Colonic mucosa (tissue), 4 donors: ENCODE results near the gene TTI1. TPM values are rescaled to one million over a fixed set of nuclear protein-coding genes. Genes with fewer than 3 reads are reported as not detected.

Source experiments
- DNase-seq: peaks from one replicate; pipeline ENCODE4 v3.0.0-alpha.2; 2020
- H3K27ac ChIP-seq: fragments of 200-600 bp; one replicate; pipeline ENCODE4 v1.8.0; 2021
- H3K27me3 ChIP-seq: fragments of 200-600 bp; one replicate; pipeline ENCODE4 v1.8.0; 2021
- H3K36me3 ChIP-seq: fragments of 200-600 bp; one replicate; pipeline ENCODE4 v1.8.0; 2021
- H3K4me1 ChIP-seq: fragments of 200-600 bp; one replicate; pipeline ENCODE4 v1.8.0; 2021; ENCODE audit warnings: mild to moderate bottlenecking
- H3K4me3 ChIP-seq: fragments of 200-600 bp; one replicate; pipeline ENCODE4 v1.8.0; 2021
- H3K9ac ChIP-seq, 2 donors: one replicate each; pipeline ENCODE4 v1.7.0; 2013; ENCODE audit warnings: control low read depth in 2 of 2, low read depth in 2 of 2, low read length in 2 of 2
- H3K9me3 ChIP-seq: fragments of 200-600 bp; one replicate; pipeline ENCODE4 v1.8.0; 2021
- intact Hi-C: fragments of 100-400 bp; cut with DNase I; formaldehyde crosslinking; loops from one replicate; pipeline ENCODE4 v1.14.1; 2022
- total RNA-seq, 2 donors: library from RNA; stranded (reverse); fragmentation: NEBNext Ultra II Directional in 1 of 2; extraction: Animal tissue kit (Norgen Biotek cat#: 25700) in 1 of 2; gene quantifications; one replicate each; pipeline ENCODE4 v1.2.1, GENCODE V29; 2021
- TF ChIP-seq, protein P1 (sequence below): fragments of 200-600 bp; IDR thresholded peaks from one replicate; pipeline ENCODE4 v1.8.0; 2022; ENCODE audit warnings: antibody characterized with exemption, mild to moderate bottlenecking
- donor health status: healthy.
- donor health status: DM: no; HTN: no; CAD: no.
- donor health status: DM: no; HTN: no; CAD: no.

TTI1 gene
- 10 to 100 TPM; 10.2 to 23.0 TPM for total RNA-seq

DNA sequence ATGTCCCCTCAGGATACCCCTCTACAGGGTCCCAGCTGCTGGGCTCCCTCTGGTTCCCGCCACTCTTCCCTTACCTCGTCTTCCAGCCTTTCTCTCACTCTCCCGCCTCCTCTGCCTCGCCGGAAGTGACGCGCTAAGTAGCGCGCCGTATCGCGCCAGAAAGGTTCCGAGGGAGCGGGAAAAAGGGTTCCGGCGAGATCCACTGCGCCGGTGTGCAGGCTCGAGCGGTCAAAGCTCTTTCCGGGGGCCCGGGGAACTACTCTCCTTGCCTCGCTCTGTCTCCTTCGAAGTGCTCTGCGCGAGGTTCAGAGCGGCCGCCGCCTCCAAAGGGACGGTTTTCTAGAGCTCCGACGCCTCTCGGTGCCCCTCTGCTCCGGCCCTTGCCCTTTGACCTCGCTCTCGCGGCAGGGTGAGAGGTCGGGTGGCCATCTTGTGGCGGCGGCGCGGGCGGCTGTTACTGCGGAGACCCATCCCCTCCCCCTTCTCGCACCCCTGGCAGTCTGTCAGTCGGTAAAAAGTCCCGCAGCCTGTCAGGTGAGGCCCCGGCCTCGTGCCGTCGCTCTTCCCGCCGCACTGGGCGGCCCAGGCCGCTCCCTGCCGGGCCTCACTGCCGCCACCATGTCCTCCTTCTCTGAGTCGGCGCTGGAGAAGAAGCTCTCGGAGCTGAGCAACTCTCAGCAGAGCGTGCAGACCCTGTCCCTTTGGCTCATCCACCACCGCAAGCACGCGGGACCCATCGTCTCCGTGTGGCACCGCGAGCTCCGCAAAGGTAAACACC lies at the start of gene TTI1, which contains the start of gene RPRD1B:
TTI1 (minus strand) TSS at position 127 of the 778 bp plus-strand sequence. CDS start 19,640 bp downstream, outside the sequence.
RPRD1B (plus strand) TSS at position 417 of the 778 bp plus-strand sequence; CDS start at position 619, 202 bp downstream.
- Histone ChIP-seq H3K9ac (peak within 1 kb of the TSS; percentile 89 to 96), H3K27me3 (no peaks in the 10 kb centered on the region), H3K4me3 (peak within 1 kb of the TSS; percentile 99), H3K36me3 (no peaks in the 10 kb centered on the region), H3K9me3 (no peaks in the 10 kb centered on the region), H3K27ac (peak within 1 kb of the TSS; percentile 88), H3K4me1 (peaks cover 8% of the 10 kb centered on the region)
- peak; percentile 94 for DNase-seq
- TF ChIP-seq, protein P1, sequence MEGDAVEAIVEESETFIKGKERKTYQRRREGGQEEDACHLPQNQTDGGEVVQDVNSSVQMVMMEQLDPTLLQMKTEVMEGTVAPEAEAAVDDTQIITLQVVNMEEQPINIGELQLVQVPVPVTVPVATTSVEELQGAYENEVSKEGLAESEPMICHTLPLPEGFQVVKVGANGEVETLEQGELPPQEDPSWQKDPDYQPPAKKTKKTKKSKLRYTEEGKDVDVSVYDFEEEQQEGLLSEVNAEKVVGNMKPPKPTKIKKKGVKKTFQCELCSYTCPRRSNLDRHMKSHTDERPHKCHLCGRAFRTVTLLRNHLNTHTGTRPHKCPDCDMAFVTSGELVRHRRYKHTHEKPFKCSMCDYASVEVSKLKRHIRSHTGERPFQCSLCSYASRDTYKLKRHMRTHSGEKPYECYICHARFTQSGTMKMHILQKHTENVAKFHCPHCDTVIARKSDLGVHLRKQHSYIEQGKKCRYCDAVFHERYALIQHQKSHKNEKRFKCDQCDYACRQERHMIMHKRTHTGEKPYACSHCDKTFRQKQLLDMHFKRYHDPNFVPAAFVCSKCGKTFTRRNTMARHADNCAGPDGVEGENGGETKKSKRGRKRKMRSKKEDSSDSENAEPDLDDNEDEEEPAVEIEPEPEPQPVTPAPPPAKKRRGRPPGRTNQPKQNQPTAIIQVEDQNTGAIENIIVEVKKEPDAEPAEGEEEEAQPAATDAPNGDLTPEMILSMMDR: no peak
- intact Hi-C loops: no loop called here

DNA sequence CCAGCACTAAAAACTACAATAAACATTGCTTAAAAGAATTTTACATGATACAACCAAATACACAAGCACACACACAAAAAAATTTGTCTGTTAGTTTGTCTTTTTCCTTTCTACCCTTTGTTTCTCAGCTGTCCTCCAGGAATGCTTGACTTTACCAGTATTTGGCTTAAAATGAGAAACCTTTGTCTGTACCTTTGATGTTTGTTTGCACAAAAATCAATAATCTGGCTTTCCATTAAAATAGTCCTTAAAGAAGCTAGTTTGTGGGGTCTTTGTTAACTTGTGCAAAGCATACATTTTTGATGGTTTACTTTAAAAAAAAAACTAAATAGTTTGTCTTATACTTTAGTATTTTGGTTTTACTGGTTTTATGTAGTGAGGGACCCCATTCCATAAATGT lies 49.6 kb upstream of the TTI1 start:
- no peak for DNase-seq
- H3K27me3 ChIP-seq: no peaks in the 10 kb centered on the region
- intact Hi-C loops: no loop called here
- H3K4me3 ChIP-seq: no peak overlapping the region
- H3K27ac ChIP-seq: peak overlapping the region; percentile 37
- no peaks in the 10 kb centered on the region for H3K4me1 ChIP-seq
- TF ChIP-seq, protein P1: no peak
- no peaks in the 10 kb centered on the region for H3K9me3 ChIP-seq
- no peak overlapping the region for H3K9ac ChIP-seq
- peaks cover 2% of the 10 kb centered on the region for H3K36me3 ChIP-seq

- Histone ChIP-seq H3K27me3 (no peaks in the 10 kb centered on the region), H3K36me3 (no peaks in the 10 kb centered on the region), H3K4me1 (no peaks in the 10 kb centered on the region), H3K9me3 (no peaks in the 10 kb centered on the region), H3K9ac (no peak overlapping the region), H3K27ac (no peak overlapping the region), H3K4me3 (no peak overlapping the region)
- intact Hi-C loops: no loop called here
- DNase-seq: no peak
- TF ChIP-seq, protein P1: no peak
Observed at GRCh38 chr20:38081575-38081974, 48.3 kb upstream of the TTI1 start.

- H3K27ac ChIP-seq: no peak overlapping the region
- no peak overlapping the region for H3K9ac ChIP-seq
- H3K27me3 ChIP-seq: no peaks in the 10 kb centered on the region
- intact Hi-C loops: loop anchor here (10.0 kb wide), 1 partner anchor 245 kb away; no protein-coding TSS in a partner anchor
- H3K9me3 ChIP-seq: no peaks in the 10 kb centered on the region
- no peak overlapping the region for H3K4me3 ChIP-seq
- DNase-seq: no peak
- TF ChIP-seq, protein P1: no peak
- H3K4me1 ChIP-seq: no peaks in the 10 kb centered on the region
- H3K36me3 ChIP-seq: no peaks in the 10 kb centered on the region
Observed at GRCh38 chr20:38079353-38079752, 46.1 kb upstream of the TTI1 start.

DNA sequence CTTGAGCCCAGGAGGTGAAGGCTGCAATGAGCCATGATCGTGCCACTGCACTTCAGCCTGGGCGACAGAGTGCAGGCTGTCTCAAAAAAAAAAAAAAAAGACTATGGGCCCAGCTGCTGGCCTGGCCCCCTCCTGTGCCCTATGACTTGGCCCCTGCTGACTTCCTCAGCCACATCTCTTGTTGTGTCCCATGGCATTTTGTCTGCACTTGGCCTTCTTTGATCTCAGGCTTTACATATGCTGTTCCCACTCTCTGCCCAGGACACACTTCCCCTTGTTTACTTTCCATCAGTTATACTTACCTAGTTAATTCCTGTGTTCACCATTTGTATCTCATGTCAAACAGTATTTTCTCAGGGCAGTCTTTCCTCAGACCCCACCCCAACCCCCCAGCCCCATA lies 44.8 kb upstream of the TTI1 start:
- TF ChIP-seq, protein P1: no peak
- Histone ChIP-seq H3K4me1 (no peaks in the 10 kb centered on the region), H3K9ac (no peak overlapping the region), H3K4me3 (no peak overlapping the region), H3K9me3 (no peaks in the 10 kb centered on the region), H3K27me3 (no peaks in the 10 kb centered on the region), H3K27ac (no peak overlapping the region), H3K36me3 (no peaks in the 10 kb centered on the region)
- no peak for DNase-seq
- intact Hi-C loops: loop anchor here (10.0 kb wide), 1 partner anchor 247 kb away; no protein-coding TSS in a partner anchor
